Skeletal muscle satellite cell (primary cell): Measurements from ENCODE around the gene HAUS7.
"Not testable (repeated sequence)": the region's sequence is repeated elsewhere in the genome, so short reads cannot be mapped to it uniquely, and the experiment has no call there.

Source experiments
- H3K27me3 ChIP-seq: 2 replicates; pipeline ENCODE4 v1.7.0; 2013; ENCODE audit warnings: low read length; ENCODE audit not compliant: control insufficient read depth, insufficient read depth
- H3K36me3 ChIP-seq: 2 replicates; pipeline ENCODE4 v1.7.0; 2013; ENCODE audit warnings: mild to moderate bottlenecking, control low read depth, low read length; ENCODE audit not compliant: insufficient read depth
- H3K4me1 ChIP-seq: 2 replicates; pipeline ENCODE4 v1.7.0; 2013; ENCODE audit warnings: low read length; ENCODE audit not compliant: control insufficient read depth, insufficient read depth
- H3K4me2 ChIP-seq: 2 replicates; pipeline ENCODE4 v1.7.0; 2013; ENCODE audit warnings: mild to moderate bottlenecking, low read length
- H3K4me3 ChIP-seq: 2 replicates; pipeline ENCODE4 v1.7.0; 2013; ENCODE audit warnings: low read length
- H3K9ac ChIP-seq: 2 replicates; pipeline ENCODE4 v1.7.0; 2013; ENCODE audit warnings: mild to moderate bottlenecking, low read depth, low read length, moderate library complexity
- H3K9me3 ChIP-seq: replicated peaks from 2 replicates; pipeline ENCODE4 v1.7.0; 2013; ENCODE audit warnings: mild to moderate bottlenecking, control low read depth, low read length

Gene HAUS7

DNA sequence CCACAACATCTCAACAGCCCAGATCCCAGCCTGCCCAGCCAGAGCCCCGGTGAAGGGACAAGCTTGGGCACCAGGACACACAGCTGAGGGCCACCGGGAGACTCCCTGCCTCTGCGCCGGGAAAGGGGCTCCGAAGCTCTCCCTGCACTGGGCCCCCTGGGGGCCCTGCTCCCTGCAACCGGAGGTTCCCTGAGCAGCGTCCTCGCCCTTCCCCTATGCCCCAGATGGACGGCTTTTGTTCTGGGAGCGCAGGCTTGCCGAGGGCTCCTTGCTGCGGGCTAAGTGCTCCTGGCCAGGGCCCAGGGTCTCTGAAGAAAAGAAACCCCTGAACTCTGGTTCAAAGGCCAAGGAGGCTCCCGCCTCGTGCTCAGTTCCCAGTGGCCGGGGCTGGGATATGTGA, 60.0 kb downstream of the HAUS7 start:
- Histone ChIP-seq H3K4me1 (no peaks in the 10 kb centered on the region), H3K9ac (no peak overlapping the region), H3K4me2 (no peak overlapping the region), H3K27me3 (peaks cover 16% of the 10 kb centered on the region), H3K9me3 (no peaks in the 10 kb centered on the region), H3K36me3 (no peaks in the 10 kb centered on the region), H3K4me3 (no peak overlapping the region)

DNA sequence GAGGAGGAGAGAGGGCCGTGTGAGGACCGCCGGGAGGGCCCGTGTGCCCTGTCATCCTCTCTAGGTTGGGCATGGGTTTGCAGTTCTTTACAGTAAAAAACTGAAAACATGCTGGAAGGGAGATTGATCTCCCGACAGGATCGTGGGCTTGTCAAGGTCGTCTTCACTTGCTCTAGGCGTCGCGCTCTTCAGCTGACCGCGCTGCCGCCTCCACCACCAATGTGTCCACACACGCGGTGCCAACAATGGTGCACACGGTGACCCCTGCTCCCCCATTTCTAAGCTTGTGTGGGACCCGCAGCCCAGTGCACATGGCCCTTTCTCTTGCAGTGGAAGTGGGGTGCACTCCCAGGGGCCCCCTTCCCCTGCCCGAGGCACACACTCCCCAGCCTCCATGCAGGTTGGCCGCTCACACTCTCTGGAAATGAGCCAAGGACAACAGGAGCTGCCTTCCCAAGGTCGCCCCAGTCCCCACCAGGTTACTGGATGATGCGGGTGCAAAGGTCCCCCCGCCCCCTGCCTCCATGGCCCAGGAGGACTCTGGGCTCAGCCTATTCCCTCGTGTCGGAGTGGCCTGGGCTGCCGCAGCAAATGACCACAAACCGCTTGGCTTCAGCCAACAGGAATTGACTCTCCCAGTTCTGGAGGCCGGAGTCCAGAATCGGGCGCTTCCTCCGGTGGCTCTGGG, 60.8 kb downstream of the HAUS7 start:
- Histone ChIP-seq H3K4me1 (no peaks in the 10 kb centered on the region), H3K4me2 (no peak overlapping the region), H3K36me3 (no peaks in the 10 kb centered on the region), H3K9me3 (no peaks in the 10 kb centered on the region), H3K27me3 (peaks cover 16% of the 10 kb centered on the region), H3K4me3 (no peak overlapping the region), H3K9ac (no peak overlapping the region)

DNA sequence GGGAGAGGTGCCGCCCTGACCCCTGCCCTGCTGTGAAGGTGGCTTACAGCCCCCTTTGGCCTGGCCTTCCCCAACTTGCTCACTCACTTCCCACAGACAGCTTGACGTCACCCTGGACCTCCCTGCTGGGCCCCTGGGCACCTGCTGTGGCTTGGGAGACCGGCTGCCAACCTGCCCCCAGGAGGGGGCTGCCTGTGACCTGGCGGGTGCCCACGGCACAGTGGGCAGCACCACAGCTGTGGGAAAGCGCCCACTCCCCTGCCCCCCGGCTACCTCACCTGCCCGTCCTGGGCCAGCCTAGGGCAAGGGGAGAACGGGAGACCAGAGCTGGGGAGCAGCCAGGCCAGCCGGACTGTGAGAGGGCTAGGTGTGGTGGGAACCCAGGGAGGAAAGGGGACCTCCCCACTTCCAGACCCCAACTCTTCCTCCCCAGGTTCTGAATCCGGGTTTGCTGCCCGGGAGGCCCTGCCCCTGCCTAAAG, 61.5 kb downstream of the HAUS7 start:
- Histone ChIP-seq H3K4me1 (no peaks in the 10 kb centered on the region), H3K9ac (no peak overlapping the region), H3K27me3 (peaks cover 16% of the 10 kb centered on the region), H3K36me3 (no peaks in the 10 kb centered on the region), H3K4me2 (no peak overlapping the region), H3K4me3 (no peak overlapping the region), H3K9me3 (no peaks in the 10 kb centered on the region)

DNA sequence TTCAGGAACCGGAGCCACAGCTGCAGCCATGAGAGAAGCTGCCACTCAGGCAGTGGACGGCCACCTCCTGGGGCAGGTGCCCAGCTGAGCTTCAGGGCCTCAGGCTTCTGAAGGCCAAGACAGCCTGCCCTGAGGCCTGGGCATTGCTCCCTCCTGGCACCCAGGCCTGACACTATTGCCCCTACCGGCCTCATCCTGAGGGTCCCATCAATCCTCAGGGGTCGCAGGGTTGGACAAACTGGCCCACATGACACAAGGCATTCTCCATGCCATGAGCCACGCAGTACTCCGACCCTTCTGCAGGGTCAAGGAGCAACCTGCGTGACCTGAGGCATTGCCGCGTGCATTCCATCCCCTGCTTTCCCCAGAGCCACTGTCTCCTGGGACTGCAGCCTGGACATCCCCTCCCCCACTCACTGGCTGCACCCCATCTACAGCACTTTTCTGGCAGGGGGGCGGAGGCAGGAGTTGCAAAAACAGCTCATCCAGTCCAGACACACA, 62.1 kb downstream of the HAUS7 start:
- Histone ChIP-seq H3K4me2 (no peak overlapping the region), H3K27me3 (peaks cover 16% of the 10 kb centered on the region), H3K4me3 (no peak overlapping the region), H3K36me3 (no peaks in the 10 kb centered on the region), H3K9ac (no peak overlapping the region), H3K4me1 (no peaks in the 10 kb centered on the region), H3K9me3 (no peaks in the 10 kb centered on the region)

DNA sequence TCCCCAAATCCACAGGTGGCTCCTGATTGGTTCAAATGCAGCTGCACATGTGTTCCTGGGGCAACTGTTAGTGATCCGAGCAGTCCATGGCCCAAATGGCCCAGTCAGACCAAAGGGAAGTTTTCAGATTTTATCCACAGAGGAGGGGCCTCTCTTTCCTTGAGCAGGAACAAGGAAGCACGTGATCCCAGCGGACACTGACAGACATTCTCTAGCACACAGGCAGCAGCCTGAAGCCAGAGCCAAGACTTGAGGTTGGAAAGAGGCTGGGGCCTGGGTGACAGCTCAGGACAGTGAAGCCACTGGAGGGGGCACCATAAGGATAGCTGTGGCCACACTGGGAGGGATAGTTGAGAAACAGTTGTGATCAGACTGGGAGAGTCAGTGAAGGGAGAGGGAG, 62.6 kb downstream of the HAUS7 start:
- H3K4me1 ChIP-seq, result no peaks in the 10 kb centered on the region
- no peak overlapping the region for H3K4me3 ChIP-seq
- H3K27me3 ChIP-seq, result peaks cover 15% of the 10 kb centered on the region
- no peaks in the 10 kb centered on the region for H3K36me3 ChIP-seq
- H3K4me2 ChIP-seq, result no peak overlapping the region
- no peaks in the 10 kb centered on the region for H3K9me3 ChIP-seq
- no peak overlapping the region for H3K9ac ChIP-seq

DNA sequence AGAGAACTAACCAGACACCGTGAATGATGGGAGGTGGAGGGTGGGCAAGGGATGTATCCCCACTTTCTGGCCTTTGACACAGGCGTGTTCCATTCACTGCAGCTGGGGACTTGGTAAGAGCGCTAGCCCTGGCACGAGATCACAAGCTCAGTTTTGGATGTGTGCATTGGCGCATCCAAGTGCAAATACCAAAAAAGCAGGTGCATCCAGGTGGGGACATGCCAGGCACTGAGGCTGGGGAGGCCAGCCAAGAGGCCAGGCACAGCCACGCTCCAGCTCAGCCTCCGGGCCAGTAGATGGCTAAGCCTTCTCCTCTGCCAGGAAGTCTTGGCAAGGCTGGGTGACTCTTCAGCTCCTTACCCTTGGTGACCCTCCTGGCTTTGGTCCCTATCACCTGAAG, 63.5 kb downstream of the HAUS7 start:
- Histone ChIP-seq H3K4me2 (no peak overlapping the region), H3K4me3 (no peak overlapping the region), H3K9ac (no peak overlapping the region), H3K27me3 (peaks cover 7% of the 10 kb centered on the region), H3K4me1 (no peaks in the 10 kb centered on the region), H3K9me3 (no peaks in the 10 kb centered on the region), H3K36me3 (no peaks in the 10 kb centered on the region)

DNA sequence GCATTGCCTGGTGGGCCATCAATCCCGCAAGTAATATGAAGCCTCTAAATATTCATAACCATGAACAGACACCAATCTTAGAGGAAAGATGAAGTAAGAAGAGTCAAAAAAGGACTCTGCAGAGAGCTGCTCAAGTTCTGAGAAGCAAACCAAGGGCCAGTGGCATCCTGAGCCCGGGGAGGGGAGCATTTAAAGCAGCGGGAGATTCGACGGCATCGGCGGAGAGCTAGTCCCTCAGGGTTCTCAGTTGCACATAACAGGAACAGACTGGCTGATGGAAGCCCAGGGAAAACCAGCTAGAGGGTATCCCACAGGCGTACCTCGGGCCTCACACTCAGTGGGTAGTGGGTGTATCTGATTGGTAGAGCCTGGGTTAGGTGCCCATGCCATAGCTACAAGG, 64.4 kb downstream of the HAUS7 start:
- Histone ChIP-seq H3K9ac (no peak overlapping the region), H3K36me3 (no peaks in the 10 kb centered on the region), H3K27me3 (peaks cover 4% of the 10 kb centered on the region), H3K4me2 (no peak overlapping the region), H3K4me1 (no peaks in the 10 kb centered on the region), H3K9me3 (peaks cover 4% of the 10 kb centered on the region), H3K4me3 (no peak overlapping the region)

DNA sequence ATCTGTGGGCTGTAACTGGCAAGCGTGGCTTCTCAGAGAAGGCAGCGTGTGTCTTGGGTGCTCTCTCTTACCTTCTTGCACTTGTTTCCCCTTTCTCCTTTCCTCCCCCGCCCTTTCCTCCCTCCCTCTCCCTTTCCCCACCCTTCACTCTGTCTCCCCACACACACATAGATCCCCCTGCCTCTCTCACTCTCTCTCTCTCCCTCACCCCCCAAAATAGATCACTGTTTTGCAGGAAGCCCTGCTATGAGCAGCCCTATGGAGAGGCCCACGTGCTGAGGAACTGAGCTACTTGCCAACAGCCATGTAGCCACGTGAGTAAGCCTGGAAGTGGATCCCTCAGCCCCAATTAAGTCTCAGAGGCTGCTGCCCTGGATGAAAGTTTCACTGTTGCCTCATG, 65.0 kb downstream of the HAUS7 start:
- Histone ChIP-seq H3K27me3 (peaks cover 4% of the 10 kb centered on the region), H3K9me3 (peaks cover 4% of the 10 kb centered on the region), H3K4me1 (no peaks in the 10 kb centered on the region), H3K9ac (no peak overlapping the region), H3K36me3 (no peaks in the 10 kb centered on the region), H3K4me2 (no peak overlapping the region), H3K4me3 (no peak overlapping the region)

DNA sequence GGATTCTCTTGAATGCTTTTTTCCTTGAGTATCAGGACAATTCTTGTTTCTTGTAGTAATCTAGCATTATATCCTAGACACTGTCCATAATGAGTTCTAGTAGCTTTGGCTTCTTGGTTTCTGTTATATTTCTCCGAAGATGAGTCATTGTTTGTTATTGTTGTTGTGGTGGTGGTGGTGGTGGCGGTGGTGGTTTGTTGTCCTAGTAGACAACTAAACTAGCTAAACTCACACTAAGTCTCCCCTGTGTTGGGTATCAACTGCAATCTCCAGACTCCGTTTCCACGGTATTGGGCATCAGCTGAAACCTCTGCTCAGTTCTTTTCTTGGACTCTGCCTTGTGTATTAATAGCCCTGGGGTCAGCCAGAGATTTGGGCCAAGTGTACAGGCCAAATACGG, 66.0 kb downstream of the HAUS7 start:
- H3K36me3 ChIP-seq, H3K9me3 ChIP-seq, H3K9ac ChIP-seq, H3K4me3 ChIP-seq, H3K27me3 ChIP-seq, H3K4me2 ChIP-seq, H3K4me1 ChIP-seq: not testable (repeated sequence)

DNA sequence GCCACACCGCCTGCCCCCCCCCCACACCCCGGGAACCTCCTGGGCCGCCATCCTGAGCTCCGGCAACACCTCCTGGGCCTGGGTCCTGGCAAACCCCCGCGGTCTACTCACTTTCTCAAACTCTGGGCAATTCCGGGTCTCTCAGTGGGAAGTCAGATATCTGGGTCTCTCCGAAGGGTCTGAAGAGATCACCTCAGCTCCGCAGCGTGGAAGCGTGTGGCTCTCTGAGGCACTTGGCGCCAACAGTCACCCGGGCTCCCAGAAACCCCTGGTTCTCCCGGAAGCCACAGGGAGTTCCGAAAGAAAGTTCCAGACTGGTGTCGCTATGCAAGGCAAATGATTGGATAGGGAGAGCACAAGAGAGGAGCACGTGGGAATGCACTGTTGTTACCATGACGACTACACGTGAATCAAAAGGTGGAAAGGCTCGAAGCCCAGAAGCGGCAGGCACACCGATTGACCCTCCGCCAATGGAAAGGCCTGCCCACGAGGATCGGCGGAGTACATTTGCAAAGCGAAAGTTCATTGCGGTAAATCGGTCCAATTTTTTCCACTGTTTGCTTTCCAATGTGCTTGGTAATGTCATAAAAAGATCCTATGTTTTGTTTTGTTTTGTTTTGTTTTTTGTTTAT, 69.1 kb downstream of the HAUS7 start, which contains the start of gene PNMA6E:
TSS of gene PNMA6E (minus strand) at position 218 of the 632 bp plus-strand sequence. CDS start 2,501 bp downstream, outside the sequence.
- H3K27me3 ChIP-seq, result no peaks in the 10 kb centered on the region
- H3K4me2 ChIP-seq, result no peak within 1 kb of the TSS
- peaks cover 4% of the 10 kb centered on the region for H3K9me3 ChIP-seq
- H3K36me3 ChIP-seq, result no peaks in the 10 kb centered on the region
- no peak within 1 kb of the TSS for H3K4me3 ChIP-seq
- no peak within 1 kb of the TSS for H3K9ac ChIP-seq
- H3K4me1 ChIP-seq, result no peaks in the 10 kb centered on the region

DNA sequence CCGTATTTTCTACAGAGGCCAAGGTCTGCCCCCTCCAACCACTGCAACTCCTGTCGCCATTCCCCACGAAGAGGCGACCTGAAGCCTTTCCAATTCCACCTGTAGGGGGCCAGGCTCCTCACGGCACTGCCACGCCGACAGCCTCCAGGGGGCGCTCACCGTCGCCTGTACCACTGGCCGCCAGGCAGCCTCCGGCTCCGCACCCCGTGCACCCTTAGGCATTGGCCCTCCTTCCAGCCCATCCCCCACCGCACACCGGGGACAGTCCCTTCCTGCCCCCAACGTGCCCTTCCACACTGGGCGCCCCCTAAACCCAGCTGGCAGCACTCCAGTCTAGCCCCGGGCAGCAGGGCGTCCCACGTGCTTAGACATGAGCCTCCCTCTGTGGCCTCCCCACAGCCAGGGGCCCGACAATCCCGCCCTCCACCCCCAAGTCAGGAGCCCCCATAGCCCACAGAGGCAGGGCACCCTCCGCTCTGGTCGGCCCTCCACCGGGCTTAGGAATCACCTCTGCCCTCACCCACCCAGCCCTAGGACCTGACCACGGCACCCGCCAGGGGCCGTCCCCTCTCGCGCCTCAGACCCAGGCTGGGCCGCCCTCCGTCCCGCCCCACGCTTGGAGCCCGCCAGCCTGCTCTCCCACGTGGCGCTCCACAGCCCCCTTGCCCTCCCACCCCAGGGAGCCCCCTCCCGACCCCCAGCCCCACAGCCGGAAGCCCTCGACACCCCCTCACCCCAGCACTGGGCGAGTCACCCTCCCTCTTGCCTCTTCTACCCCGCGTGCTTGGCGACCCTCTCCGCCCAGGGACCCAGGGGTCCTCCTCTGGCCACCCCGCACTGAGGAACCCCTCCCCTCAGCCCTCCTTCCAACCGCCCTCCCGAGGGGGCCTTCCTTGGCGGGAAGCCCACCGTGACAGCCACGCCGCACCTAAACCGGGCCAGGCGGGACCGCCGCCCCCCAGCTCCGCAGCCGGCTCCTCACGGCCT, 69.9 kb downstream of the HAUS7 start:
- Histone ChIP-seq H3K4me1 (no peaks in the 10 kb centered on the region), H3K9ac (no peak overlapping the region), H3K4me2 (no peak overlapping the region)

More for the DNA sequence above, 69.9 kb downstream of the HAUS7 start:
- Histone ChIP-seq H3K4me3 (no peak overlapping the region), H3K36me3 (no peaks in the 10 kb centered on the region), H3K9me3 (peaks cover 4% of the 10 kb centered on the region), H3K27me3 (no peaks in the 10 kb centered on the region)
